Measurements from ENCODE around the gene TRAF5. TPM values are rescaled to one million over a fixed set of nuclear protein-coding genes. Genes with fewer than 3 reads are reported as not detected.

TRAF5 gene
- total RNA-seq, 1 donor from 2014 or later = 1.5 TPM

GRCh38 chr1:211420389-211420788 lies 93.8 kb downstream of the TRAF5 start:
- no peak for TF ChIP-seq CTCF (IDR thresholded peaks at IDR 0.05; ENCODE audit: borderline replicate concordance)
- Histone ChIP-seq H3K36me3 (no peaks in the 10 kb centered on the region), H3K27ac (replicated peaks) (no peak overlapping the region), H3K27me3 (ENCODE audit: low read depth) (no peaks in the 10 kb centered on the region), H3K4me3 (no peak overlapping the region), H3K4me1 (peaks cover 5% of the 10 kb centered on the region), H3K9me3 (replicated peaks) (no peaks in the 10 kb centered on the region)
- intact Hi-C loops (cut with micrococcal nuclease) = no loop called here
- no peak for DNase-seq

GRCh38 chr1:211420845-211421454 lies 94.3 kb downstream of the TRAF5 start:
- TF ChIP-seq CTCF (IDR thresholded peaks at IDR 0.05; ENCODE audit: borderline replicate concordance) = no peak
- intact Hi-C loops (cut with micrococcal nuclease) = no loop called here

GRCh38 chr1:211424018-211424417 lies 97.4 kb downstream of the TRAF5 start:
- no peaks in the 10 kb centered on the region for H3K27me3 ChIP-seq (ENCODE audit: low read depth)
- no peak for TF ChIP-seq CTCF (IDR thresholded peaks at IDR 0.05; ENCODE audit: borderline replicate concordance)
- H3K36me3 ChIP-seq = no peaks in the 10 kb centered on the region
- H3K27ac ChIP-seq (replicated peaks) = no peak overlapping the region
- H3K4me3 ChIP-seq = no peak overlapping the region
- DNase-seq = no peak
- no peaks in the 10 kb centered on the region for H3K9me3 ChIP-seq (replicated peaks)
- intact Hi-C loops (cut with micrococcal nuclease) = no loop called here
- H3K4me1 ChIP-seq = no peaks in the 10 kb centered on the region

More at GRCh38 chr1:211420845-211421454, 94.3 kb downstream of the TRAF5 start:
- no peaks in the 10 kb centered on the region for H3K27me3 ChIP-seq (ENCODE audit: low read depth)
- no peaks in the 10 kb centered on the region for H3K9me3 ChIP-seq (replicated peaks)
- H3K4me1 ChIP-seq = peaks cover 5% of the 10 kb centered on the region
- H3K27ac ChIP-seq (replicated peaks) = no peak overlapping the region
- no peaks in the 10 kb centered on the region for H3K36me3 ChIP-seq
- no peak overlapping the region for H3K4me3 ChIP-seq
- no peak for DNase-seq

Other genes starting within 250 kb of the TRAF5 start
- gene KCNH1, start 192.7 kb upstream of the TRAF5 start, total RNA-seq = not detected
- 48.3 TPM for gene RCOR3, start 67.5 kb upstream of the TRAF5 start, total RNA-seq
- not detected for gene RD3, start 165.3 kb downstream of the TRAF5 start, total RNA-seq

Measured in left ventricle myocardium inferior (tissue), 1 donor.